PFSK-1 (cell line): Measurements from ENCODE around the gene LY6G6D.

Source experiments
- FOXP2 ChIP-seq: optimal IDR thresholded peaks from 2 replicates; pipeline ENCODE3; 2011; ENCODE audit warnings: borderline replicate concordance, control low read depth, inconsistent platforms; ENCODE audit not compliant: insufficient read depth; ENCODE audit errors: extremely low read length, extremely low read depth
- POLR2AphosphoS5 ChIP-seq: IDR thresholded peaks from 2 replicates; pipeline ENCODE4 v1.6.1; 2012; ENCODE audit warnings: low read depth, mild to moderate bottlenecking, control low read depth, low read length, moderate library complexity
- SIN3A ChIP-seq: IDR thresholded peaks from 2 replicates; pipeline ENCODE4 v1.6.1; 2012; ENCODE audit warnings: mild to moderate bottlenecking, low read length, moderate library complexity, borderline replicate concordance; ENCODE audit not compliant: insufficient read depth
- TAF1 ChIP-seq: IDR thresholded peaks from 2 replicates; pipeline ENCODE4 v1.6.1; 2012; ENCODE audit warnings: low read length, control low read depth, borderline replicate concordance; ENCODE audit not compliant: insufficient read depth
- TF ChIP-seq, protein P1 (sequence below), 2 experiments: IDR thresholded peaks; 2 replicates each; pipeline versions ENCODE4 v1.6.1 to v1.8.0; 2011 to 2012; ENCODE audit warnings: low read depth in 2 of 2, low read length in 2 of 2, control low read depth in 1 of 2, inconsistent platforms in 1 of 2, mild to moderate bottlenecking in 1 of 2, moderate library complexity in 1 of 2; ENCODE audit not compliant: insufficient read depth in 1 of 2

GRCh38 chr6:31719001-31719400 lies 3.9 kb downstream of the LY6G6D start:
- TF ChIP-seq SIN3A (no peak), POLR2AphosphoS5 (no peak), TAF1 (no peak), FOXP2 (no peak)
- TF ChIP-seq, protein P1, sequence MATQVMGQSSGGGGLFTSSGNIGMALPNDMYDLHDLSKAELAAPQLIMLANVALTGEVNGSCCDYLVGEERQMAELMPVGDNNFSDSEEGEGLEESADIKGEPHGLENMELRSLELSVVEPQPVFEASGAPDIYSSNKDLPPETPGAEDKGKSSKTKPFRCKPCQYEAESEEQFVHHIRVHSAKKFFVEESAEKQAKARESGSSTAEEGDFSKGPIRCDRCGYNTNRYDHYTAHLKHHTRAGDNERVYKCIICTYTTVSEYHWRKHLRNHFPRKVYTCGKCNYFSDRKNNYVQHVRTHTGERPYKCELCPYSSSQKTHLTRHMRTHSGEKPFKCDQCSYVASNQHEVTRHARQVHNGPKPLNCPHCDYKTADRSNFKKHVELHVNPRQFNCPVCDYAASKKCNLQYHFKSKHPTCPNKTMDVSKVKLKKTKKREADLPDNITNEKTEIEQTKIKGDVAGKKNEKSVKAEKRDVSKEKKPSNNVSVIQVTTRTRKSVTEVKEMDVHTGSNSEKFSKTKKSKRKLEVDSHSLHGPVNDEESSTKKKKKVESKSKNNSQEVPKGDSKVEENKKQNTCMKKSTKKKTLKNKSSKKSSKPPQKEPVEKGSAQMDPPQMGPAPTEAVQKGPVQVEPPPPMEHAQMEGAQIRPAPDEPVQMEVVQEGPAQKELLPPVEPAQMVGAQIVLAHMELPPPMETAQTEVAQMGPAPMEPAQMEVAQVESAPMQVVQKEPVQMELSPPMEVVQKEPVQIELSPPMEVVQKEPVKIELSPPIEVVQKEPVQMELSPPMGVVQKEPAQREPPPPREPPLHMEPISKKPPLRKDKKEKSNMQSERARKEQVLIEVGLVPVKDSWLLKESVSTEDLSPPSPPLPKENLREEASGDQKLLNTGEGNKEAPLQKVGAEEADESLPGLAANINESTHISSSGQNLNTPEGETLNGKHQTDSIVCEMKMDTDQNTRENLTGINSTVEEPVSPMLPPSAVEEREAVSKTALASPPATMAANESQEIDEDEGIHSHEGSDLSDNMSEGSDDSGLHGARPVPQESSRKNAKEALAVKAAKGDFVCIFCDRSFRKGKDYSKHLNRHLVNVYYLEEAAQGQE (IDR thresholded peaks at IDR 0.05; ENCODE audit: insufficient read depth in 1 of 2, low read depth in 2 of 2, low read length in 2 of 2), result no peak
